HG03469 (cell line): ENCODE results near the gene ADAM12.
A peak's percentile ranks its signal among the peaks of the same experiment; 100 is the strongest.

Experiments used
- ATAC-seq: cut with Tn5 transposase; IDR thresholded peaks from one replicate; pipeline ENCODE4 v1.9.1; 2021; ENCODE audit warnings: mild to moderate bottlenecking, moderate library complexity, moderate number of reproducible peaks; ENCODE audit not compliant: unreplicated experiment

Gene ADAM12

GRCh38 chr10:126041804-126042231, 346.5 kb downstream of the ADAM12 start:
- peak; percentile 99 for ATAC-seq

GRCh38 chr10:126041117-126041516, 347.2 kb downstream of the ADAM12 start:
- ATAC-seq = no peak

GRCh38 chr10:126037946-126038345, 350.3 kb downstream of the ADAM12 start:
- ATAC-seq = no peak

- ATAC-seq = no peak
Observed at GRCh38 chr10:126036515-126036914, 351.8 kb downstream of the ADAM12 start.

GRCh38 chr10:126034586-126034985, 353.7 kb downstream of the ADAM12 start:
- no peak for ATAC-seq

GRCh38 chr10:126029999-126030398, 358.3 kb downstream of the ADAM12 start:
- ATAC-seq = no peak

GRCh38 chr10:126027692-126028091, 360.6 kb downstream of the ADAM12 start:
- ATAC-seq = no peak

GRCh38 chr10:126022841-126023240, 365.4 kb downstream of the ADAM12 start:
- ATAC-seq = no peak

GRCh38 chr10:126021833-126022500, 366.3 kb downstream of the ADAM12 start:
- no peak for ATAC-seq

GRCh38 chr10:126017961-126018560, 370.2 kb downstream of the ADAM12 start:
- ATAC-seq = no peak

GRCh38 chr10:126016882-126017281, 371.4 kb downstream of the ADAM12 start:
- ATAC-seq = no peak

- no peak for ATAC-seq
Observed at GRCh38 chr10:126016156-126016805, 372.0 kb downstream of the ADAM12 start.

GRCh38 chr10:126015413-126015812, 372.9 kb downstream of the ADAM12 start:
- no peak for ATAC-seq

- no peak for ATAC-seq
Observed at GRCh38 chr10:126014309-126014708, 374.0 kb downstream of the ADAM12 start.

GRCh38 chr10:126013489-126014281, 374.6 kb downstream of the ADAM12 start:
- peak; percentile 57 for ATAC-seq

GRCh38 chr10:126012485-126012884, 375.8 kb downstream of the ADAM12 start:
- no peak for ATAC-seq

GRCh38 chr10:126011995-126012394, 376.3 kb downstream of the ADAM12 start:
- no peak for ATAC-seq

- ATAC-seq = no peak
Observed at GRCh38 chr10:126009650-126010049, 378.6 kb downstream of the ADAM12 start.

- no peak for ATAC-seq
Observed at GRCh38 chr10:126006906-126007305, 381.4 kb downstream of the ADAM12 start.

GRCh38 chr10:126006264-126006663, 382.0 kb downstream of the ADAM12 start:
- no peak for ATAC-seq

GRCh38 chr10:126004752-126005151, 383.5 kb downstream of the ADAM12 start:
- no peak for ATAC-seq
